ENCODE results near the gene ARHGEF7.

Gene ARHGEF7

DNA sequence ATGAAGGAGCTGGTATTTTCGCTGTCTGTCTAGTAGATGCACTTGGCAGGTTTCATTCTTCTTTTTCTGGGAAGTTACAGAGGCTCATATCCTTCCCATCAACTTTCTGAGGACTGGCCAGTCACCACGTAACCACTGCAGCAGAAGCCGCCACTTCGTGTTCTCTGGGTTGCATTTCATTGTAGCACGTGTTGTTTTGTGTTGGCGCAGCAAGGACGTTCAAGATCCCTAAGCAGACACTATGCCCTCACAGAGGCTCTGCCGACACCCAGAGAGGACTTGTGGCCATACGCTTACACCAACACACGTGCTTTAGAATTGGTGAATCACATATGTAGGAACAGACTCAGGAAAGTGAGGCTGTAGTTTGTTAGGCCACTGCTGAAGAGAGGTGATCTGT lies 163.1 kb downstream of the ARHGEF7 start:
- Histone ChIP-seq H3K9ac (no peak overlapping the region), H3K4me2 (no peak overlapping the region), H3K27ac (no peak overlapping the region), H3K27me3 (no peaks in the 10 kb centered on the region), H3K4me3 (no peak overlapping the region), H3K4me1 (peaks cover 17% of the 10 kb centered on the region), H3K36me3 (peaks cover 96% of the 10 kb centered on the region), H4K20me1 (peaks cover 73% of the 10 kb centered on the region), H3K9me3 (no peaks in the 10 kb centered on the region)
- TF ChIP-seq Cebpa-rat (IDR thresholded peaks at IDR 0.05) = no peak

DNA sequence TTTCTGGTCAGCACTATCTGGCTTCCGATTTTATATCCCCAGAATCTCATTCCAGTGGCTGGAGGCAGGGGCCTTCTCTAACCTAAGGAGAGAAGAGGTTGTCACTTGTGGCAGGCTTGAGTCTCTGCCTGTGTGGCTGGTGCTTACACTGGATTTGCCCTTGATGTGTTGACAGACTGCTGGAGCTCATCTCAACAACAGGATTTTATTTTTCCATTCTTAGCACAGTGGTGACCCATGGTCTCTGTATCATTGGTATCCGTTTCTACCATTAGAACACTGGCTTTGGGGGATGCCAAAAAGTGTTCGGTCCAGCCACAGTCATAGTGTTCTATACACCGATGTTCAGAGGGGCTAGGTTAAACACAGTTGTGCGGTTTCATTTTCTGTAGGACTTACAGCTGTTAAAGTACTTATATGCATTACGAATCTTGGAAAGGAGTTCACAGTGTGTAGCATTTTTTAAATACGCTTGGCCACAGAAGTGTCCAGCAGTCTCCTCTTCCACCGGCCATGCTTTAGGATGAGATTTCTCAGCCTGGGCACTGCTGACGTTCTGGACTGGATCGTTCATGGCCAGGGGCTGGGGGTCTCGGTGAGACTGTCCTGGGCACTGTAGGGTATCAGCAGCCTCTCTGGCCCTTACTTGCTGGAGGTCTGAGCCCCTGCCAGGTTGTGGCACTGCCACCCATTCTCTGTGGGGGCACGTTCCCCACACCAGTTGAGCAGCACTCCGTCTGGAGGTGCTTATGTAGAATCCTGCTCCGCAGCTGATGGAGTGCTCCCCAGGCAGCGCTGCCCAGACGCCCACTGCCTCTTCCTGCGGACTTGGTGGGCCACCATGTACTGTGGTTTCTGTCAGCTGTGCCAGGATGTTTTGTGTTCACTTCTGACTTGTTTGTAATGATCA lies 163.9 kb downstream of the ARHGEF7 start:
- no peaks in the 10 kb centered on the region for H3K27me3 ChIP-seq
- H3K9me3 ChIP-seq = no peaks in the 10 kb centered on the region
- no peak for TF ChIP-seq Cebpa-rat (IDR thresholded peaks at IDR 0.05)
- peaks cover 17% of the 10 kb centered on the region for H3K4me1 ChIP-seq
- no peak overlapping the region for H3K4me2 ChIP-seq
- H3K27ac ChIP-seq = no peak overlapping the region
- H3K4me3 ChIP-seq = no peak overlapping the region
- H4K20me1 ChIP-seq = peaks cover 71% of the 10 kb centered on the region
- H3K9ac ChIP-seq = no peak overlapping the region
- peaks cover 96% of the 10 kb centered on the region for H3K36me3 ChIP-seq

DNA sequence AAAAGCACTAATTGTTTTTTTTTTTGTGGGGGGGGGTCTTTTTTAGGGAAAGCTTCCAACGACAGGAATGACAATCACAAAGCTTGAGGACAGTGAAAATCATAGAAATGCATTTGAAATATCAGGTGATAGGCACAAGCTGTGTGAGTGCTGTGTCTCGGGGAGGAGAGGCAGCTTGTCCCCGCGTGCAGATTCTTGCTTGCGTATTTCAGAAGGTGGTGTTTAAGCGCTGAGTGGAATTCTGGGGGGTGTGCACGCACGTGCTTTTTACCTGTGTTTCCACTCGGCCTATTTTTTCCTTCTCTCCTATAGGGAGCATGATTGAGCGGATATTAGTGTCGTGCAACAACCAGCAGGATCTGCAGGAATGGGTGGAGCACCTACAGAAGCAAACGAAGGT lies 165.1 kb downstream of the ARHGEF7 start:
- no peak for TF ChIP-seq Cebpa-rat (IDR thresholded peaks at IDR 0.05)
- Histone ChIP-seq H3K4me2 (no peak overlapping the region), H3K27me3 (no peaks in the 10 kb centered on the region), H3K9me3 (no peaks in the 10 kb centered on the region), H3K9ac (no peak overlapping the region), H3K4me3 (no peak overlapping the region), H4K20me1 (peaks cover 71% of the 10 kb centered on the region), H3K4me1 (peaks cover 17% of the 10 kb centered on the region), H3K36me3 (peaks cover 96% of the 10 kb centered on the region), H3K27ac (no peak overlapping the region)

- Histone ChIP-seq H3K36me3 (peaks cover 96% of the 10 kb centered on the region), H3K27me3 (no peaks in the 10 kb centered on the region), H3K9ac (0 out of 2 replicates have a peak overlapping the region, but pooled peaks have one; percentile 3), H3K27ac (peak overlapping the region; percentile 19; the same call in 1 of the 2 replicates), H4K20me1 (peaks cover 71% of the 10 kb centered on the region), H3K9me3 (no peaks in the 10 kb centered on the region), H3K4me1 (peaks cover 17% of the 10 kb centered on the region), H3K4me3 (no peak overlapping the region), H3K4me2 (peak overlapping the region; percentile 50)
- no peak for TF ChIP-seq Cebpa-rat (IDR thresholded peaks at IDR 0.05)
Measured at GRCh38 chr13:111280681-111281585, 165.8 kb downstream of the ARHGEF7 start.

- TF ChIP-seq Cebpa-rat (IDR thresholded peaks at IDR 0.05) = no peak
- Histone ChIP-seq H3K27ac (peak overlapping the region; percentile 19; the same call in 1 of the 2 replicates), H3K9ac (peak overlapping the region; percentile 3; the same call in 1 of the 2 replicates), H3K36me3 (peaks cover 96% of the 10 kb centered on the region), H3K4me1 (peaks cover 17% of the 10 kb centered on the region), H3K27me3 (no peaks in the 10 kb centered on the region), H3K4me2 (peak overlapping the region; percentile 50), H4K20me1 (peaks cover 78% of the 10 kb centered on the region), H3K9me3 (no peaks in the 10 kb centered on the region), H3K4me3 (no peak overlapping the region)
Measured at GRCh38 chr13:111281751-111282311, 166.7 kb downstream of the ARHGEF7 start.

DNA sequence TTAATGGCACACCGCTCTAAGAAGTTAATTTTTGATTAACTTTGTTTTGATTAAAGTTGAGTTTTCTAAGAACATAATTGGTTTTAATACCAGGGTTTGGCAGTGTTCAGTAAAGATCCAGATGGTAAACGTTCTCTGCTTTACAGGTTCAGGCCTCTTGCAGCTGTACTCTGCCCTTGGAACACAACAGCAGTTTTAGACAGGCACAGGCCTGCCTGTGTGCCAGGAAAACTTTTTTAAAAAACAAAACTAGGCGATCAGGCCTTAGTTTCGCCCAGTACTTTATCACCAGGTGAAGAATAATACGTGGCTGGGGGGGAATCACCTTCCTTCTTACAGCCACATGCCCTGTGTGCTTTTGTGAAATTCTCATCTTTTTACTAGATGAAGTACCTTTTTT lies 167.3 kb downstream of the ARHGEF7 start:
- Histone ChIP-seq H3K4me3 (no peak overlapping the region), H3K27me3 (no peaks in the 10 kb centered on the region), H3K4me1 (peaks cover 17% of the 10 kb centered on the region), H3K27ac (0 out of 2 replicates have a peak overlapping the region, but pooled peaks have one; percentile 42), H3K36me3 (peaks cover 98% of the 10 kb centered on the region), H3K9me3 (no peaks in the 10 kb centered on the region), H3K9ac (no peak overlapping the region), H3K4me2 (peak overlapping the region; percentile 50; the same call in 1 of the 2 replicates), H4K20me1 (peaks cover 84% of the 10 kb centered on the region)
- no peak for TF ChIP-seq Cebpa-rat (IDR thresholded peaks at IDR 0.05)

DNA sequence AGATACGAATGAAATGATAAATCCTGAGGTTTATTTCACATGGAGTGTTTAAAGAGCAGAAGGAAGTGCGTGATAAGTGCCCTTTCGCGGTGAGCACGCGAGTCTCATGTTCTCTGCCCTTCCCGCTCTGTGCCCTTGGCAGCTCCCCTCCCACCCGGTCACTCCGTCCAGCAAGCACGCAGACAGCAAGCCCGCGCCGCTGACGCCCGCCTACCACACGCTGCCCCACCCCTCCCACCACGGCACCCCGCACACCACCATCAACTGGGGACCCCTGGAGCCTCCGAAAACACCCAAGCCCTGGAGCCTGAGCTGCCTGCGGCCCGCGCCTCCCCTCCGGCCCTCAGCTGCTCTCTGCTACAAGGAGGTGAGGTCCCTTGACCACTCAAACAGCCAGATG lies 167.9 kb downstream of the ARHGEF7 start:
- H3K9me3 ChIP-seq = no peaks in the 10 kb centered on the region
- H4K20me1 ChIP-seq = peaks cover 86% of the 10 kb centered on the region
- no peaks in the 10 kb centered on the region for H3K27me3 ChIP-seq
- H3K27ac ChIP-seq = no peak overlapping the region
- peaks cover 98% of the 10 kb centered on the region for H3K36me3 ChIP-seq
- H3K4me1 ChIP-seq = peaks cover 17% of the 10 kb centered on the region
- no peak overlapping the region for H3K4me3 ChIP-seq
- H3K9ac ChIP-seq = no peak overlapping the region
- no peak overlapping the region for H3K4me2 ChIP-seq
- no peak for TF ChIP-seq Cebpa-rat (IDR thresholded peaks at IDR 0.05)

GRCh38 chr13:111283457-111283856 lies 168.3 kb downstream of the ARHGEF7 start:
- Histone ChIP-seq H3K4me3 (no peak overlapping the region), H3K9ac (no peak overlapping the region), H4K20me1 (peaks cover 86% of the 10 kb centered on the region), H3K27ac (no peak overlapping the region), H3K9me3 (no peaks in the 10 kb centered on the region), H3K27me3 (no peaks in the 10 kb centered on the region), H3K4me2 (no peak overlapping the region), H3K4me1 (peaks cover 17% of the 10 kb centered on the region), H3K36me3 (peaks cover 98% of the 10 kb centered on the region)
- TF ChIP-seq Cebpa-rat (IDR thresholded peaks at IDR 0.05) = no peak

- H3K4me1 ChIP-seq = peaks cover 17% of the 10 kb centered on the region
- H4K20me1 ChIP-seq = peaks cover 84% of the 10 kb centered on the region
- peaks cover 97% of the 10 kb centered on the region for H3K36me3 ChIP-seq
- H3K27ac ChIP-seq = no peak overlapping the region
- no peak for TF ChIP-seq Cebpa-rat (IDR thresholded peaks at IDR 0.05)
- H3K27me3 ChIP-seq = no peaks in the 10 kb centered on the region
- H3K9ac ChIP-seq = no peak overlapping the region
- H3K9me3 ChIP-seq = no peaks in the 10 kb centered on the region
- no peak overlapping the region for H3K4me2 ChIP-seq
- no peak overlapping the region for H3K4me3 ChIP-seq
Measured at GRCh38 chr13:111283991-111284390, 168.9 kb downstream of the ARHGEF7 start.
